Psoas muscle (tissue), 8 donors: ENCODE results near the gene DECR2. TPM values are rescaled to one million over a fixed set of nuclear protein-coding genes. Genes with fewer than 3 reads are reported as not detected.

Experiments
- ATAC-seq, 4 donors: fragments of 200-7000 bp; cut with Tn5 transposase; one replicate each; pipeline ENCODE4 v1.9.1; 2020; ENCODE audit warnings: moderate library complexity in 3 of 4, mild to moderate bottlenecking in 2 of 4
- DNase-seq, 2 donors: peaks; one replicate each; pipeline ENCODE4 v3.0.0-alpha.2; 2020
- H3K27ac ChIP-seq: fragments of 200-600 bp; one replicate; pipeline ENCODE4 v1.8.0; 2022
- H3K27me3 ChIP-seq, 3 donors: fragments of 200-600 bp in 1 of 3; one replicate each; pipeline versions ENCODE4 v1.6.1 to v1.8.0; 2013 to 2022; ENCODE audit warnings: low read length in 2 of 3, mild to moderate bottlenecking in 2 of 3, moderate library complexity in 1 of 3; ENCODE audit not compliant: insufficient read depth in 3 of 3
- H3K36me3 ChIP-seq, 2 donors: fragments of 200-600 bp in 1 of 2; one replicate each; pipeline versions ENCODE4 v1.6.1 to v1.8.0; 2013 to 2022; ENCODE audit warnings: low read depth in 1 of 2, mild to moderate bottlenecking in 1 of 2, moderate library complexity in 1 of 2; ENCODE audit not compliant: insufficient read depth in 1 of 2
- H3K4me1 ChIP-seq: fragments of 200-600 bp; one replicate; pipeline ENCODE4 v1.8.0; 2022
- H3K4me3 ChIP-seq: fragments of 200-600 bp; one replicate; pipeline ENCODE4 v1.8.0; 2022; ENCODE audit warnings: mild to moderate bottlenecking
- H3K9me3 ChIP-seq: fragments of 200-600 bp; one replicate; pipeline ENCODE4 v1.8.0; 2022
- WGBS, 3 donors: extraction: QIAGEN DNeasy Blood & Tissue Kit; methylation state at CpG; one replicate each; pipeline versions ENCODE4 v1.1.6 to v1.1.7; 2013; 5-methylcytosine and 5-hydroxymethylcytosine counted together
- intact Hi-C, 2 donors: fragments of 100-400 bp; cut with DNase I; formaldehyde crosslinking; loops; one replicate each; pipeline versions ENCODE4 v1.11.0 to v1.14.2; 2022
- polyA plus RNA-seq, 3 donors: library from polyadenylated mRNA; stranded (reverse); fragments of 200-250 nt; gene quantifications; one replicate each; pipeline ENCODE4 v1.2.3, GENCODE V29; 2013
- total RNA-seq, 4 donors: library from RNA; stranded (reverse); fragmentation: NEBNext Ultra II Directional in 2 of 4; extraction: Animal tissue kit (Norgen Biotek cat#: 25700) in 2 of 4; gene quantifications; one replicate each; pipeline versions ENCODE4 v1.2.1 to v1.2.4, GENCODE V29; 2021 to 2023
- TF ChIP-seq, protein P1 (sequence below): fragments of 200-600 bp; IDR thresholded peaks from one replicate; pipeline ENCODE4 v1.8.0; 2022; ENCODE audit warnings: antibody characterized with exemption
- donor health status: healthy with polysubstance abuse.
- donor health status: DM: no; HTN: no; CAD: no; lungs with moderate emphysema.
- donor health status: Bipolar disorder and iron deficiency.
- donor health status: healthy.
- donor health status: DM: yes; HTN: yes; CAD: no.
- donor health status: DM: no; HTN: no; CAD: no.
- donor health status: DM: no; HTN: no; CAD: no.
- donor health status: DM: yes; HTN: yes; CAD: no.

Gene DECR2
- total and polyA plus RNA-seq, 7 donors, result 13.9 to 22.9 (median 18.1) TPM

GRCh38 chr16:397135-397661 is 4.5 kb upstream of the DECR2 start, which contains the start of gene NME4:
NME4 (plus strand) TSS chr16:397199; CDS start chr16:397223, 24 bp downstream.
- peak within 1 kb of the TSS; percentile 73 for H3K27ac ChIP-seq
- no peaks in the 10 kb centered on the region for H3K9me3 ChIP-seq
- H3K27me3 ChIP-seq, result no peaks in the 10 kb centered on the region
- TF ChIP-seq, protein P1, sequence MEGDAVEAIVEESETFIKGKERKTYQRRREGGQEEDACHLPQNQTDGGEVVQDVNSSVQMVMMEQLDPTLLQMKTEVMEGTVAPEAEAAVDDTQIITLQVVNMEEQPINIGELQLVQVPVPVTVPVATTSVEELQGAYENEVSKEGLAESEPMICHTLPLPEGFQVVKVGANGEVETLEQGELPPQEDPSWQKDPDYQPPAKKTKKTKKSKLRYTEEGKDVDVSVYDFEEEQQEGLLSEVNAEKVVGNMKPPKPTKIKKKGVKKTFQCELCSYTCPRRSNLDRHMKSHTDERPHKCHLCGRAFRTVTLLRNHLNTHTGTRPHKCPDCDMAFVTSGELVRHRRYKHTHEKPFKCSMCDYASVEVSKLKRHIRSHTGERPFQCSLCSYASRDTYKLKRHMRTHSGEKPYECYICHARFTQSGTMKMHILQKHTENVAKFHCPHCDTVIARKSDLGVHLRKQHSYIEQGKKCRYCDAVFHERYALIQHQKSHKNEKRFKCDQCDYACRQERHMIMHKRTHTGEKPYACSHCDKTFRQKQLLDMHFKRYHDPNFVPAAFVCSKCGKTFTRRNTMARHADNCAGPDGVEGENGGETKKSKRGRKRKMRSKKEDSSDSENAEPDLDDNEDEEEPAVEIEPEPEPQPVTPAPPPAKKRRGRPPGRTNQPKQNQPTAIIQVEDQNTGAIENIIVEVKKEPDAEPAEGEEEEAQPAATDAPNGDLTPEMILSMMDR, result no peak
- peaks cover 18% of the 10 kb centered on the region for H3K4me1 ChIP-seq
- no peak for ATAC-seq
- intact Hi-C loops, result loop anchor here in 1 of 2 donors (5.0 kb wide), 1 partner anchor 130 kb away; the partner anchor contains the start of gene CAPN15
- 0 to 1% (median 1%) methylated on average over 27 to 72 of the region's 75 CpGs for WGBS, 3 donors
- H3K4me3 ChIP-seq, result peak within 1 kb of the TSS; percentile 71
- H3K36me3 ChIP-seq, result peaks cover 0 to 3% of the 10 kb centered on the region in 2 donors
- no peak for DNase-seq

DNA sequence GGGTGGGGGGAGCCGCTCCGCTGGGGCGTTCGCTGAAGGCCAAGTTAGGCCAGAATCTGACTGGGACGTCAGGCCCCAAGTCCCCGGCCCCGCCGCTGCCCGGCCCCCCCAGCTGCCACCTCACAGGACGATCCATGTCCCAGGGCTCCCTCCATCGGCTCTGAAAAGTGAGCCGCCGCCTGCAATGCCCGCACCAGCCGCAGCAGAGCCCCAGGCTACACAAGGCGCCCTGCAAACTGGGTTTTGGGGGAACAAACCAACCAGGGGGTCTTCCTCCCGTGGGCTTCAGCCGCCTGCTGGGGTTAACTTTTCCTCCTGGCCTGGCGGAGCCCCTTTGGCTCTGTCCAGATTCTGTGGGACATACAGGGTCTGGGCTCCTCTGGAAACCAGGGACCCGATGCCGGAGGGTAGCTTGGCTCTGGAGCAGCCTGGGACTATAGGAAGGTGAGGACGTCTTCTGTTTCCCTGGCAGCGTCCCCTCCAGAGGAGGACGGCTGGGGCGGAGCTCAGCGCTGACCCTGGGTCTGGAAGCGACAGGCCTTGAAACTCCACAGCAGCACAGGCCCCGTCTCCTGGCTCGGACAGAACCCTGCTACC is 3.9 kb upstream of the DECR2 start:
- H3K36me3 ChIP-seq, result peaks cover 0 to 3% of the 10 kb centered on the region in 2 donors
- no peaks in the 10 kb centered on the region for H3K27me3 ChIP-seq
- peak; percentile 76 to 91 for DNase-seq
- peak overlapping the region; percentile 71 for H3K4me3 ChIP-seq
- intact Hi-C loops, result loop anchor here in 1 of 2 donors (5.0 kb wide), 1 partner anchor 129 kb away; the partner anchor contains the start of gene CAPN15
- H3K27ac ChIP-seq, result peak overlapping the region; percentile 72
- peak; percentile 47 to 68 (median 54) for ATAC-seq
- TF ChIP-seq, protein P1, result peak; percentile 49
- 15 to 33% (median 17%) methylated on average over 19 to 29 of the region's 29 CpGs for WGBS, 3 donors
- H3K9me3 ChIP-seq, result no peaks in the 10 kb centered on the region
- H3K4me1 ChIP-seq, result peaks cover 21% of the 10 kb centered on the region

GRCh38 chr16:398561-399339 is 2.9 kb upstream of the DECR2 start:
- intact Hi-C loops, result loop anchor here in 1 of 2 donors (5.0 kb wide), 1 partner anchor 129 kb away; the partner anchor contains the start of gene CAPN15
- TF ChIP-seq, protein P1, result no peak
- H3K27ac ChIP-seq, result peak overlapping the region; percentile 72
- H3K27me3 ChIP-seq, result no peaks in the 10 kb centered on the region
- WGBS, 3 donors, result 79 to 85% (median 79%) methylated on average over 21 to 24 of the region's 24 CpGs
- peaks cover 21% of the 10 kb centered on the region for H3K4me1 ChIP-seq
- no peaks in the 10 kb centered on the region for H3K9me3 ChIP-seq
- peaks cover 0 to 3% of the 10 kb centered on the region in 2 donors for H3K36me3 ChIP-seq
- ATAC-seq (no peak), DNase-seq (no peak)
- H3K4me3 ChIP-seq, result no peak overlapping the region

DNA sequence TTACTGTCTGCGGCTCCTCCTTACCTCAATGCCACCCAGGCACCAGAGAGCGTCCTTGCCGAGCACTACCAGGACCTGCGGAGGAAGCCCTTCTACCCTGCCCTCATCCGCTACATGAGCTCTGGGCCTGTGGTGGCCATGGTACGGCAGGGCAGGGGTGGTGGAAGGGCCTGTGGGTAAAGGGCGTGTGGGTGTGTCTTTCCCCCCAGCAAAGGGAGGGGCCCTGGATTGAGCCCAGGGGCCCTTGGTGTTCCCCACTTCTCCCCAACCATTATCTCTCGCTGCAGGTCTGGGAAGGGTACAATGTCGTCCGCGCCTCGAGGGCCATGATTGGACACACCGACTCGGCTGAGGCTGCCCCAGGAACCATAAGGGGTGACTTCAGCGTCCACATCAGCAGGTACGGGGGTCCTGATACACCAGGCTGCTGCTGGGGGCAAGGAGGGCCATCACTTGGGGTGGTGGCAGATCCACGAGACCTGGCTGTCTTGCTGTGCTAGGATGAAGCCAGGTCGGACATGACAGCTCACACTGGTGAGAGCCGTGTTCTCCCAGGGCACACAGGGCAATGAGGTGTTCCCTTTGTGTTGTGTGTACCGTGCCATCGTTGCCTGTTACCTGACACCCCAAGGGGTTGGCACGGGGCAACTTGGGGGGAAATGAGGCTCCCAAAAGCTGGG is 2.2 kb upstream of the DECR2 start:
- ATAC-seq (no peak), DNase-seq (no peak)
- WGBS, 3 donors, result 76 to 86% (median 78%) methylated on average over 21 to 22 of the region's 22 CpGs
- intact Hi-C loops, result loop anchor here in 1 of 2 donors (5.0 kb wide), 1 partner anchor 128 kb away; the partner anchor contains the start of gene CAPN15
- TF ChIP-seq, protein P1, result no peak
- Histone ChIP-seq H3K27me3 (no peaks in the 10 kb centered on the region), H3K27ac (no peak overlapping the region), H3K9me3 (no peaks in the 10 kb centered on the region), H3K4me3 (no peak overlapping the region), H3K36me3 (peaks cover 0 to 3% of the 10 kb centered on the region in 2 donors), H3K4me1 (peaks cover 21% of the 10 kb centered on the region)
